ENCODE results near the gene C1QTNF6. TPM values are rescaled to one million over a fixed set of nuclear protein-coding genes. Genes with fewer than 3 reads are reported as not detected.

Gene C1QTNF6
- total RNA-seq, 1 donor from 2014 or later: 58.3 TPM

- H3K4me1 Mint-ChIP-seq: peaks cover 15% of the 10 kb centered on the region
- no peak overlapping the region for H3K4me3 Mint-ChIP-seq
- TF ChIP-seq CTCF (IDR thresholded peaks at IDR 0.05; ENCODE audit: unreplicated experiment): no peak
- H3K9me3 Mint-ChIP-seq: peaks cover 4% of the 10 kb centered on the region
- H3K27me3 Mint-ChIP-seq (ENCODE audit: low read depth): peaks cover 11% of the 10 kb centered on the region
- H3K27ac Mint-ChIP-seq: no peak overlapping the region
- no peak for DNase-seq (ENCODE audit: low spot score in 2 of 2, unreplicated experiment in 2 of 2)
- no peaks in the 10 kb centered on the region for H3K36me3 Mint-ChIP-seq
Observed at GRCh38 chr22:37224757-37225420, 36.8 kb upstream of the C1QTNF6 start.

GRCh38 chr22:37223965-37224551, 36.0 kb upstream of the C1QTNF6 start:
- TF ChIP-seq CTCF (IDR thresholded peaks at IDR 0.05; ENCODE audit: unreplicated experiment): no peak
- no peak overlapping the region for H3K4me3 Mint-ChIP-seq
- peaks cover 4% of the 10 kb centered on the region for H3K9me3 Mint-ChIP-seq
- H3K4me1 Mint-ChIP-seq: peaks cover 10% of the 10 kb centered on the region
- DNase-seq (ENCODE audit: low spot score in 2 of 2, unreplicated experiment in 2 of 2): no peak
- no peak overlapping the region for H3K27ac Mint-ChIP-seq
- no peaks in the 10 kb centered on the region for H3K36me3 Mint-ChIP-seq
- peaks cover 18% of the 10 kb centered on the region for H3K27me3 Mint-ChIP-seq (ENCODE audit: low read depth)

GRCh38 chr22:37222440-37222971, 34.5 kb upstream of the C1QTNF6 start:
- H3K27me3 Mint-ChIP-seq (ENCODE audit: low read depth): peaks cover 30% of the 10 kb centered on the region
- no peak for TF ChIP-seq CTCF (IDR thresholded peaks at IDR 0.05; ENCODE audit: unreplicated experiment)
- DNase-seq (ENCODE audit: low spot score in 2 of 2, unreplicated experiment in 2 of 2): no peak
- H3K27ac Mint-ChIP-seq: no peak overlapping the region
- H3K9me3 Mint-ChIP-seq: peaks cover 4% of the 10 kb centered on the region
- no peaks in the 10 kb centered on the region for H3K36me3 Mint-ChIP-seq
- H3K4me3 Mint-ChIP-seq: no peak overlapping the region
- peaks cover 1% of the 10 kb centered on the region for H3K4me1 Mint-ChIP-seq

- Mint-ChIP-seq H3K27ac (no peak overlapping the region), H3K4me3 (no peak overlapping the region)
- no peak for TF ChIP-seq CTCF (IDR thresholded peaks at IDR 0.05; ENCODE audit: unreplicated experiment)
Observed at GRCh38 chr22:37221424-37222333, 33.6 kb upstream of the C1QTNF6 start.

GRCh38 chr22:37220543-37220981, 32.5 kb upstream of the C1QTNF6 start:
- Mint-ChIP-seq H3K9me3 (peaks cover 4% of the 10 kb centered on the region), H3K27ac (no peak overlapping the region), H3K36me3 (no peaks in the 10 kb centered on the region), H3K4me1 (peaks cover 1% of the 10 kb centered on the region), H3K27me3 (ENCODE audit: low read depth) (peaks cover 28% of the 10 kb centered on the region), H3K4me3 (no peak overlapping the region)
- TF ChIP-seq CTCF (IDR thresholded peaks at IDR 0.05; ENCODE audit: unreplicated experiment): no peak
- no peak for DNase-seq (ENCODE audit: low spot score in 2 of 2, unreplicated experiment in 2 of 2)

More at GRCh38 chr22:37221424-37222333, 33.6 kb upstream of the C1QTNF6 start:
- H3K27me3 Mint-ChIP-seq (ENCODE audit: low read depth): peaks cover 32% of the 10 kb centered on the region
- peaks cover 4% of the 10 kb centered on the region for H3K9me3 Mint-ChIP-seq
- no peaks in the 10 kb centered on the region for H3K36me3 Mint-ChIP-seq
- H3K4me1 Mint-ChIP-seq: peaks cover 1% of the 10 kb centered on the region
- no peak for DNase-seq (ENCODE audit: low spot score in 2 of 2, unreplicated experiment in 2 of 2)

All from mesothelial cell of epicardium (in vitro differentiated cells).